Stimulated activated CD8-positive, alpha-beta memory T cell treated with anti-CD3 and anti-CD28 coated beads, Interleukin-12 subunit alpha, Interleukin-12 subunit beta, amount 100 ng/mL, for 24 hours (primary cell): ENCODE data around the gene NTNG2.
"Not testable (repeated sequence)": the region's sequence is repeated elsewhere in the genome, so short reads cannot be mapped to it uniquely, and the experiment has no call there.

Source experiments
- DNase-seq: peaks from one replicate; pipeline ENCODE4 v3.0.0-alpha.2; 2020; ENCODE audit errors: extremely low read depth

Gene NTNG2

DNA sequence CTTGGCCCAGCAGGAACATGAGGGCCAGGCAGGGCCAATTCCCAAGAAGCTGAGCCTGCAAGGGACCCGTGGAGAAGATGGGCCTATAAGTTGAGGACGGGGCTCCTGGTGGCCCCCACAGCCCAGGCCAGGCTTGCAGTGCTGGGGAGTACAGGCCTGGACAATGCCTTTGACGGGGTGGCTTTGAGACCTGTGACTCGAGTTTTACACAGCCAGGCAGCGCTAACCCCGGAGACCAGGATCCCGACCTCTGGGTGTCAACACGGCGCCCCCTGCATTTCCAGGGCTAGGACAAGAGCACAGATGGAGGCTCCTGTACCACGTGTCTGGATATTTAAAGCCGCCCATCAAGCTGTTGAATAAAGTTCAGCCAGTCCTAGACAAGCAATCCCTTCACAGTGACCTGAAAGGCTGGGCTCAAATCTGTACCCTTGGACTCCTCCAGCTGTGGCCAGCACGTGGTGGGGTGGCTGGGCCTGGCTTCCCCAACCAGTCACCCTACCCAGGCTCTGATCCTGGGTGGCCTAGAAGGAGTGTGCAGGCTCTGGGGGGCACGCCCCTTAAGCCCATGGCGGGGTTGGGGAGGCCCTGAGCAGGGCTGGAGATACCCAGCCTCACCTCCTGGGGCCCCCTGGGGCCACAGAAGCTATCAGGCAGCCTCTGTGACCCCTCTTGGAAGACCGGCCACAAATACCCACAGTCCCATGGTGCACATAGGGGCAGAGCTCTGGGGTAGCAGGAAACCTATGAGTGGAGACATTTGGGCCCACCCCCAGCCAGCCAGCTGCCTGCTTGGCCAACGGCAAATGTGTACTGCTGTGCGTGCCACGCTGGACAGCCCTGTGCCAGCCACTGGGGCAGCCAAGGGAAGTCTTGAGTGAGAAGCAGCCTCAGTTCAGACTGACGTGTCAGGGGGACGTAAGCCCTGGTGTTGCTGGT lies 88.7 kb downstream of the NTNG2 start:
- DNase-seq, result no peak

DNA sequence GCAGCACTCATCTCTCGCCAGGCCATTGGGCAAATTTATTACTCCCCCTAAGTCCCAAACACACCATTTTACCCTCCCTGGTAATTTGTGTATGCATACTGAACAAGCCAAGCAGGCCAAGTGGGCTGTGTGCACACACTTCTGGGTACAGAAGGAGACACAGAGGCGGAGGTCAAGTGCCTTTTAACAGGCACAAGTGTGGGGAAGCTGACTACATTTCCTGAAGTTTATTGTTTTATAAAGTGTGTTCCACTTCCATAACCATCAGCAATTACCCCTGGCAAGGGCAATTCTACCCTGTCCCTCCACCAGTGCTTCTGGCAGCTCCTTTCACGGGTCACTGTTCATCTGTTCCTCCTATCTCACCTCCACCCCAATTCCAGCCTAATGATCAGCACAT lies 99.0 kb downstream of the NTNG2 start:
- no peak for DNase-seq

DNA sequence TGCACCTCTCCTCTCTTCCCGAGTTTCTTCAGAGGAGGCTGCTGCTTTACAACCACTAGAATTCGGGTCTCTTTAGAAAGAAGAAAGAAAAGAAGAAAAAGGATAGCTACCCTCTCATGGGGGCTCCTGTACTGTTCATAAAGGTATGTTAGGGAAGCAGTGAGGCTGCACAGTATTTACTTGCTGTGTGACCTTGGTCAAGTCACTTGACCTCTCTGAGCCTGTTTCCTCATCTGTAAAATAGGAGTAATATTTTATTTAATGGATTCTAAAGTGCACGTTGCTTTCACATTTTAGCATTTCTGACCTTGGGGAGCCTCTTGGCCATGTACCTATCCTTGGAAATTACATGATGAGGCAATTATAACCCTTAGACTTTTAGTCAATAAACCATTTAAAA lies 104.2 kb downstream of the NTNG2 start:
- no peak for DNase-seq

DNA sequence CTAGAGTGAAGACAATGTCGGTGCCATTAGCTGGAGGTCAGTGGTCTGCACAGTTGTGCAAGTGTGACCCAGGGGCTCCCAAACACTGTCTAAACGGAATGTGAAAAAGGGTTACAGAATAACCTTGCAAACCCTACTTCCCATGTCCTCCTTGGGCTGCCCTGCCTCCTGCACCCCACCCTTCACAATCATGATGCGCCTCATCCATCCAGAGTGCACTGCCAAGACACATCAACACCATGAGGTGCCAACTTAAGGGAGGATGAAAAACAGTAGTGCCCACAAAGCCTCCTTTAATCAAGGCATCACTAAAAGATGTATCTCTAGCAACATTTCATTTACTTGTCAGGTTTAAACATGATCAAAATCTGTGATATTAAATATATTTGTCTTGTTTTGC lies 105.8 kb downstream of the NTNG2 start:
- no peak for DNase-seq

DNA sequence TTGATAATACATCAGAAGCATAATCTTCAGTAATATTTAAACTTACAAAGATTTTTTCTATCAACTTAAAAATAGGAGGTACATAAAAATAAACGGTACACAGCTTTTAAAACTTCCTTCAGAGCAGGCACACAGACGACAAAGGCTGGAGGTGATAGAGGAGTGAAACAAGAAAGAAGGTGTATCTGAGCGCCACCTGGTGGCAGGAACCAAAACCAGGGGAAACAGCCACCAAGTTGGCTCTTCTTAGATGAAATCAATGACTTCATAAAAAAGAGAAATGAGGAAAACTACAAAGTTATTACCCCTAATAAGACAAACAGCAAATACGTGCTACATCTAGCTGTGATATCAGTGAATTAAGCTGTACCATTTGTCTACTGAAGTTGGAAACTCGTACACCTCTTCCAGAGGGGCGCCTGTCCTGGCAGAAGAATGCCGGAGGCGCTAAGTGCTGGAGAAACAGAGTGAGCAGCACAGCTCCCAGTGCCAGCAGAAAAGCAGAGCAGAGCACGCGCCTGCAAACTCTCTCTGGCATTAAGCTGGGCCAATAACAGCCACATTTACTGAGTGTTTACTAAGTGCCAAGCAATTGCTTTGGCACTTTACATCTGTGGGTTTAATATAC lies 107.0 kb downstream of the NTNG2 start:
- DNase-seq, result peak; percentile 15

DNA sequence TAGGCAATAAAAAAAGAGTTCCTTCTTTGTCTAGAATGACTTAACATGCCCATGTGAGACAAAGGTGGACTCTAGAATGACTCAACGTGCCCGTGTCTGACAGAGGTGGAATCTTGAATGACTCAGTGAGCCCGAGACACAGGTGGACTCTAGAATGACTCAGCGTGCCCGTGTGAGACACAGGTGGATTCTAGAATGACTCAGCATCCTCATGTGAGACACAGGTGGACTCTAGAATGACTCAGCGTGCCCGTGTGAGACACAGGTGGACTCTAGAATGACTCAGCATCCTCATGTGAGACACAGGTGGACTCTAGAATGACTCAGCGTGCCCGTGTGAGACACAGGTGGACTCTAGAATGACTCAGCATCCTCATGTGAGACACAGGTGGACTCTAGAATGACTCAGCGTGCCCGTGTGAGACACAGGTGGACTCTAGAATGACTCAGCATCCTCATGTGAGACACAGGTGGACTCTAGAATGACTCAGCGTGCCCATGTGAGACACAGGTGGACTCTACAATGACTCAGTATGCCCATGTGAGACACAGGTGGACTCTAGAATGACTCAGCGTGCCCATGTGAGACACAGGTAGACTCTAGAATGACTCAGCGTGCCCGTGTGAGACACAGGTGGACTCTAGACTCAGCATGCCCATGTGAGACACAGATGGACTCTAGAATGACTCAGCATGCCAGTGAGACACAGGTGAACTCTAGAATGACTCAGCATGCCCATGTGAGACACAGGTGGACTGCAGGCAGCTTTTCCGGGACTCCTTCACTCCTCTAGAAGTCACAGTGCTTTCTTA lies 108.1 kb downstream of the NTNG2 start:
- DNase-seq, result not testable (repeated sequence)

DNA sequence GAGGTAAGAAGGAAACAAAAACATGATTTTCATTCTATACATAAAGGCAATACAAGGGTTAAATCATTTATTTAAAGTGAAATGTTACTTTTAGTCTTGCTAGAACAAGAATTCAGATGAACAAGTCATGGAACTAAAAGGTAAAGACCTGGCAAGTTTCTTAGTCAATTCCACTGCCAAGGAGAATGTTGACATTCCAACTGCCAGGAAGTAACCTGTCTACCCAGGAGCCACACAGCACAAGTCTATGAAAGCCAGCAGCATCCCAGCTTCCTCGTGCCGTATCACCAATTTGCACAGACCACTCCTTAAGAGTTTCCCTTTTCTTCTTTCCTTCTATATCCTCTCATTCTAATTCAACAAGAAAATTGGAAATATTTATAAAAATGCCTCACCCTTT lies 113.0 kb downstream of the NTNG2 start:
- no peak for DNase-seq

DNA sequence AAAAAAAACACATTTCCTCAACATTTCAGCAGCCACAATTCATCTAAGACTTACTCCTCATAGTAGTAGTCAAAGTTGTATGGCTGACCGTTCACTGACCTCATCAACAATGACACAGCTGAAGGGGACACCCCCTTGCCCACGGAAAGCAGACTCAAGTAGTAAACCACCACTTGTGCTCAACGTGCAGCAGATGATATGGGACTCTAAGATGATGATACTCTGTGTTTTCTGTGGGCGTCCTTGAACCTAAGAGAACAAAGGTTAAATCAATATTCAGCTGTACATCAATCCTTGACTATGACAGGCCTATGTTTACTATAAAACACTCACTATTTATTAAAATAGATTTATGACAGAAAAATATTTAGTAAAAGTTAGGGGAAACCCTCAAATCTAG lies 121.3 kb downstream of the NTNG2 start:
- no peak for DNase-seq

DNA sequence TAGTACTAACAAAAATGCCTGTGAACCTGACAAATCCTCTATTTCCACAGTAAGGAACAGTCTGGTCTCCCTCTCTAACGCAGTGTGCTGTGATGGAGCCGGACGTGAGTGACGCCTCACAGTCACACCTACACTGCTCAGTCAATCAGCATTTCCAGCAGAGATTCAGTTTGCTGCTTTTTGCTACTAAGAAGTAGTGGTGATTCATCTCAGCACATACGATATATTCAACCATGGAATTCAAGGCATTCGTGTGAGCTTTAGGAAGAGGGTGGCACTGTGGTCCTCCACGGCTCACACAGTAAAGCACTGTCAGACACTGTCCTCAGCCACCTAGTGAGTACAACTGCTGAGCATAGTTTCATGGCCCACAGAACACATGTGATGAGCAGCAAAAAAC lies 122.0 kb downstream of the NTNG2 start:
- DNase-seq, result no peak

DNA sequence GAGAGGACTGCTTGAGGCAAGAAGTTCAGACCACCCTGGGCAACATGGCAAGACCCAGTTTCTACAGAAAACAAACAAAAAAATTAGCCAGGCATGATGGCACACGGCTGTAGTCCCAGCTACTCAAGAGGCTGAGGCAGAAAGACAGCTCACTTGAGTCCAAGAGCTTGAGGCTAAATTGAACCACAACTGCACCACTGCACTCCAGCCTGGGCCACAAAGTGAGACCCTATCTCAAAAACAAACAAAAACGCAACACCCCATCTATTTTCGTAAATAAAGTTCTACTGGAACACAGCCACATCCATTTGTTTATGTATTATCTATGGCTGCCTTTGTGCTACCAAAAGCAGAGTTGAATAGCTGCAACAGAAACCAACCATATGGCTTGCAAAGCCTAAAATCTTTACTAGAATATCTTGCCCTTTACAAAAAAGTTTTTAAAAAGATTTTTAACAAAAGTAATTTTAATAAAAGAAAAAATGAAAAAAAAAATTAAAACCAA lies 125.5 kb downstream of the NTNG2 start:
- DNase-seq, result no peak

DNA sequence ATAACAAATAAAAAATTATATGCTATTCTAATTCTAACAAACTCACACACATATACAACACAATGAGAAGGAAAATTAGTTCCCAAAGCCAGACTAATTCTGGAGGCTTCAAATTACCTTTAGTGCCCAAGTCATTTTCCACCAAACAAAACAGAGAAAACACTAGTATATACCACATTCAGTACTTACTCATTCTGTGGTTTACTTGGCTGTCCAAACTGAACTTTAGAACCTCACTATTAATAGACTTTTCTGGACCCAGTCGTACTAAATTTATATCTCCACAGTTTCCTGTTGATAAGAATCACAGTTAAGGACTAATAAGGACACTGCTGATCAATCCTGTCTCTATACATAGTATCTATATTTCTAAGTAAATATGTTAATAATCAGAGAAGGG lies 126.5 kb downstream of the NTNG2 start:
- no peak for DNase-seq

DNA sequence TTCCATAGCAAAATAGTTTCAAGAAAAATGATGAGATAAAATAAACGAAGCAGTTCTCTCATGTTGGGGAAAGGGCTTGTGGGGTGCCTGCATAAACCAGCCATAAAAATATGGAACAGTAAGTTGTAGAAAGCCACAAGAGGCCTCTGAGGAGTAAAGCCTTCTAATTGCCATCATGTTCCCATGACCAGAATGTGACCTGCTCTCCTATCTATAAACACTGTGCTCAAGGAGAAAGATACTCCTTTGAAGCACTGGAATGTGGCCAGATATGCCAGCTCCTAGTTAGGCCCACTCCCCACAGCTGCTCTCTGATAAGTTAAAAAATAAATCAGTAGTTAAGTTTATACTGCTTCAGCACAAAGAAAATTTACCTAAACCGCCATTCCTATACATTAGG lies 127.1 kb downstream of the NTNG2 start:
- no peak for DNase-seq

DNA sequence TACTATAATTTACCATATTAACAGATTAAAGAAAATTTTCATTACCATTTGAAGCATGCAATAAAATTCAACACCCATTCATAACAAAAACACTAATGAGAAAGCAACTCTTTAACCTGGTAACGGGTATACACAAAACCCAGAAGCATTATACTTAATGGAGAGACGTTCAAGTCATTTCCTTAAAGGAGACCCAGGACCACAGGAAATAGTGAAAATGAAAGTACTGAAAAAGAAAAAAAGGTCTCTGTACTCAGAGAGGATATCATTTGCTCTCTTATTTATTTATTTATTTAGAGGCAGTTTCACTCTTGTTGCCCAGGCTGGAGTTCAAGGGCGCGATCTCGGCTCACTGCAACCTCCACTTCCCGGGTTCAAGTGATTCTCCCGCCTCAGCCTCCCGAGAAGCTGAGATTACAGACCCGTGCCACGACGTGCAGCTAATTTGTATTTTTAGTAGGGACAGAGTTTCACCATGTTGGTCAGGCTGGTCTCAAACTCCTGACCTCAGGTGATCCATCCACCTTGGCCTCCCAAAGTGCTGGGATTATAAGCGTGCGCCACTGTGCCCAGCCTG lies 131.4 kb downstream of the NTNG2 start:
- no peak for DNase-seq
